NCI-H1694 treated with DMSO at 0.1 percent for 48 hours (cell line): Measurements from ENCODE around the gene PARVA.

Experiments
- DNase-seq: peaks from one replicate; lab custom pipeline; 2025; lab: John Stamatoyannopoulos, UW

Gene PARVA

GRCh38 chr11:12556788-12557384, 179.5 kb downstream of the PARVA start:
- DNase-seq: no peak

- DNase-seq: no peak
Observed at GRCh38 chr11:12559011-12559410, 181.6 kb downstream of the PARVA start.

GRCh38 chr11:12560362-12560761, 183.0 kb downstream of the PARVA start:
- no peak for DNase-seq

- no peak for DNase-seq
Observed at GRCh38 chr11:12560861-12561260, 183.5 kb downstream of the PARVA start.

- no peak for DNase-seq
Observed at GRCh38 chr11:12564012-12564411, 186.6 kb downstream of the PARVA start.

- no peak for DNase-seq
Observed at GRCh38 chr11:12565406-12565805, 188.0 kb downstream of the PARVA start.

GRCh38 chr11:12567746-12568460, 190.5 kb downstream of the PARVA start:
- DNase-seq: no peak

GRCh38 chr11:12569499-12570425, 192.4 kb downstream of the PARVA start:
- DNase-seq: no peak

- no peak for DNase-seq
Observed at GRCh38 chr11:12573707-12574485, 196.5 kb downstream of the PARVA start.

- no peak for DNase-seq
Observed at GRCh38 chr11:12577725-12578644, 200.6 kb downstream of the PARVA start.

GRCh38 chr11:12581416-12581815, 204.0 kb downstream of the PARVA start:
- DNase-seq: no peak

GRCh38 chr11:12581923-12582322, 204.6 kb downstream of the PARVA start:
- no peak for DNase-seq
